WTC11 (cell line): ENCODE results near the gene AKAP13. TPM values are rescaled to one million over a fixed set of nuclear protein-coding genes. Genes with fewer than 3 reads are reported as not detected.

Experiments used
- ATAC-seq: fragments of 200-7000 bp; cut with Tn5 transposase; 2 replicates; pipeline ENCODE4 v1.10.0; 2021; ENCODE audit warnings: mild to moderate bottlenecking, moderate library complexity
- CTCF ChIA-PET: fragments of 300-600 bp; sonication (Branson Sonifier 250); formaldehyde crosslinking; loops from one replicate; lab custom pipeline; 2021; ENCODE audit warnings: antibody characterized with exemption; lab: Charles Lee
- POLR2A ChIA-PET: fragments of 350-600 bp; sonication (Branson Sonifier 250); formaldehyde crosslinking; loops from one replicate; lab custom pipeline; 2021; ENCODE audit warnings: antibody characterized with exemption; lab: Charles Lee
- DNase-seq: peaks from one replicate; pipeline ENCODE4 v3.0.0; 2021; ENCODE audit warnings: low spot score
- H3K27ac Mint-ChIP-seq: 2 replicates; pipeline ENCODE4 v1.8.0; 2021; ENCODE audit warnings: mixed read lengths
- H3K27me3 Mint-ChIP-seq: 2 replicates; pipeline ENCODE4 v1.8.0; 2021; ENCODE audit warnings: low read depth, mild to moderate bottlenecking, moderate library complexity, mixed read lengths
- H3K36me3 Mint-ChIP-seq: 2 replicates; pipeline ENCODE4 v1.8.0; 2021; ENCODE audit warnings: mixed read lengths
- H3K4me1 Mint-ChIP-seq: 2 replicates; pipeline ENCODE4 v1.8.0; 2022; ENCODE audit warnings: mixed read lengths
- H3K4me3 Mint-ChIP-seq: 2 replicates; pipeline ENCODE4 v1.8.0; 2021; ENCODE audit warnings: mild to moderate bottlenecking, moderate library complexity, mixed read lengths
- H3K9me3 Mint-ChIP-seq: 2 replicates; pipeline ENCODE4 v1.8.0; 2021; ENCODE audit warnings: mixed read lengths
- AFF4 ChIP-seq: sonication (generic); formaldehyde crosslinking; IDR thresholded peaks from 2 replicates; pipeline ENCODE4 v1.8.1; 2023; ENCODE audit warnings: mild to moderate bottlenecking, missing genetic modification reagents, borderline replicate concordance
- ATF1 ChIP-seq: sonication (generic); formaldehyde crosslinking; IDR thresholded peaks from 2 replicates; pipeline ENCODE4 v1.8.1; 2023; ENCODE audit warnings: mild to moderate bottlenecking, moderate library complexity, missing genetic modification reagents
- ATF6 ChIP-seq: sonication (generic); formaldehyde crosslinking; IDR thresholded peaks from 2 replicates; pipeline ENCODE4 v1.8.1; 2023; ENCODE audit warnings: mild to moderate bottlenecking, missing genetic modification reagents
- CTCF ChIP-seq: fragments of 200-600 bp; IDR thresholded peaks from 2 replicates; pipeline ENCODE4 v1.8.0; 2022; ENCODE audit warnings: antibody characterized with exemption
- ELF4 ChIP-seq: sonication (generic); formaldehyde crosslinking; IDR thresholded peaks from 2 replicates; pipeline ENCODE4 v1.8.1; 2022; ENCODE audit warnings: low read depth, mild to moderate bottlenecking, moderate library complexity, missing genetic modification reagents
- GABPB1 ChIP-seq: sonication (generic); formaldehyde crosslinking; IDR thresholded peaks from 2 replicates; pipeline ENCODE4 v1.8.1; 2023; ENCODE audit warnings: mild to moderate bottlenecking, missing genetic modification reagents
- GRHL2 ChIP-seq: fragments of 250-450 bp; sonication (Bioruptor Pico); IDR thresholded peaks from 2 replicates; pipeline ENCODE4 v1.8.0; 2022; ENCODE audit warnings: mild to moderate bottlenecking, moderate library complexity; ENCODE audit not compliant: insufficient replicate concordance, severe bottlenecking
- JUN ChIP-seq: sonication (generic); formaldehyde crosslinking; IDR thresholded peaks from 2 replicates; pipeline ENCODE4 v1.8.0; 2023; ENCODE audit warnings: mild to moderate bottlenecking, missing genetic modification reagents
- MAX ChIP-seq: sonication (generic); formaldehyde crosslinking; IDR thresholded peaks from 2 replicates; pipeline ENCODE4 v1.8.0; 2022; ENCODE audit warnings: mild to moderate bottlenecking, missing genetic modification reagents
- NFYB ChIP-seq: sonication (generic); formaldehyde crosslinking; conservative IDR thresholded peaks from 2 replicates; pipeline ENCODE4 v1.8.0; 2022; ENCODE audit warnings: low read depth, missing genetic modification reagents
- NR1H2 ChIP-seq: sonication (generic); formaldehyde crosslinking; IDR thresholded peaks from 2 replicates; pipeline ENCODE4 v1.9.0; 2021; ENCODE audit warnings: mild to moderate bottlenecking, moderate library complexity, missing genetic modification reagents
- NR3C1 ChIP-seq: sonication (generic); formaldehyde crosslinking; conservative IDR thresholded peaks from 2 replicates; pipeline ENCODE4 v1.8.1; 2023; ENCODE audit warnings: low read depth, mild to moderate bottlenecking, missing genetic modification reagents
- RORB ChIP-seq: fragments of 250-450 bp; sonication (Bioruptor Pico); IDR thresholded peaks from 2 replicates; pipeline ENCODE4 v1.9.0; 2021; ENCODE audit warnings: mild to moderate bottlenecking
- TEAD4 ChIP-seq: sonication (generic); formaldehyde crosslinking; IDR thresholded peaks from 2 replicates; pipeline ENCODE4 v1.8.0; 2022; ENCODE audit warnings: mild to moderate bottlenecking, missing genetic modification reagents
- TP53 ChIP-seq: sonication (generic); formaldehyde crosslinking; IDR thresholded peaks from 2 replicates; pipeline ENCODE4 v1.8.1; 2023; ENCODE audit warnings: mild to moderate bottlenecking, missing genetic modification reagents
- USF2 ChIP-seq: sonication (generic); formaldehyde crosslinking; IDR thresholded peaks from 2 replicates; pipeline ENCODE4 v1.8.1; 2023; ENCODE audit warnings: mild to moderate bottlenecking, missing genetic modification reagents, moderate library complexity
- ZNF219 ChIP-seq: sonication (generic); formaldehyde crosslinking; IDR thresholded peaks from 2 replicates; pipeline ENCODE4 v1.8.0; 2023; ENCODE audit warnings: missing genetic modification reagents, mild to moderate bottlenecking, borderline replicate concordance
- ZNF232 ChIP-seq: sonication (generic); formaldehyde crosslinking; IDR thresholded peaks from 2 replicates; pipeline ENCODE4 v1.8.0; 2022; ENCODE audit warnings: mild to moderate bottlenecking, missing genetic modification reagents
- ZNF416 ChIP-seq: fragments of 250-450 bp; sonication (Bioruptor Pico); IDR thresholded peaks from 2 replicates; pipeline ENCODE4 v1.9.0; 2021; ENCODE audit warnings: mild to moderate bottlenecking, inconsistent platforms
- total RNA-seq: library from RNA; stranded (reverse); gene quantifications from 3 replicates; pipeline ENCODE4 v1.2.3, GENCODE V29; 2021
- TF ChIP-seq, protein P1 (sequence below): sonication (generic); formaldehyde crosslinking; conservative IDR thresholded peaks from 2 replicates; pipeline ENCODE4 v1.8.1; 2023; ENCODE audit warnings: mild to moderate bottlenecking, low read depth, missing genetic modification reagents, moderate library complexity

The AKAP13 gene
- total RNA-seq, 1 experiment from 2014 or later = 50.3 TPM

DNA sequence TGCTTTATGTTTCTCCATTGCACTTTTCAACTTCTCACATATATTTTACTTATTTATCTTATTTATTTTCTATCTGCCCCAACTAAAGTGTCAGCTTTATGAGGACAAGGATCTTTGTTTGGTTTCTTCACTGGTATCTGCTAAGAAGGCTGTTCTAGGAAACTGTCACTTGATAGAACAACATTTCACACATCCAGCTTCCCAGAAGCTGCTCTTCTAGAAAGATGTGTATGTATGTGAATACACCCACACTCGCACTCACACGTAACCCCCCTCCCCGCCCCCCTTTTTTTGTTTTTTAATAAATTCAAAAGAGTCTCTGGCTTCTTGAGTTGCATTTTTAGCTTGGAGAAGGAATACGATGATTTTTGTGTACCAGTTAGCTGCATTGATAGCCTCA lies 143.1 kb downstream of the AKAP13 start:
- no peak for ATAC-seq
- DNase-seq = no peak
- no peak overlapping the region for H3K4me3 Mint-ChIP-seq
- no peaks in the 10 kb centered on the region for H3K9me3 Mint-ChIP-seq
- H3K36me3 Mint-ChIP-seq = peaks cover 4% of the 10 kb centered on the region
- TF ChIP-seq ATF1 (CRISPR knock-in tag) (no peak), AFF4 (CRISPR knock-in tag) (no peak), NR1H2 (CRISPR knock-in tag) (no peak), NFYB (no peak), ZNF416 (no peak), TEAD4 (no peak), ZNF232 (CRISPR knock-in tag) (no peak)
- H3K27me3 Mint-ChIP-seq = no peaks in the 10 kb centered on the region
- ChIA-PET POLR2A (no interaction called here), CTCF (no interaction called here)
- no peak overlapping the region for H3K27ac Mint-ChIP-seq
- peaks cover 12% of the 10 kb centered on the region for H3K4me1 Mint-ChIP-seq

DNA sequence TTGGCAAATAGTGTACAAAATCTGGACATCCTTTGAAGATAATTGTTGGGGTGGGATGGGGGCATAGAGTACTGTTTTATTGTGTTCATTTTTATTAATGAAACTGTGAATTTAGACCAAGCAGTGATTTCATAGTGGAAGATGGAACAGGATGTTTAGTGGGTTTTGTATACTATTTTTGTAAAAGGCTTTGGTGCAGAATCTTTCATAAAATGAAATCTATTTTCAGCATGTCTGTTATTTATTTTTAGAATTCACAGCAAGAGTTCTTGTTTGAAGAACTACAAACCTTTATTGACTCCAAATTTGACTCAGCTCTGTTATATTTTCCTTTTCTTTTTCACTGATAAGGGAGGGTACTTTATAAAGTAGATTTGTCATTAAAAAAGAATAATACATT lies 145.4 kb downstream of the AKAP13 start:
- H3K36me3 Mint-ChIP-seq = peaks cover 4% of the 10 kb centered on the region
- ATAC-seq (no peak), DNase-seq (no peak)
- no peak overlapping the region for H3K27ac Mint-ChIP-seq
- ChIA-PET CTCF (no interaction called here), POLR2A (no interaction called here)
- H3K9me3 Mint-ChIP-seq = no peaks in the 10 kb centered on the region
- no peaks in the 10 kb centered on the region for H3K27me3 Mint-ChIP-seq
- peaks cover 23% of the 10 kb centered on the region for H3K4me1 Mint-ChIP-seq
- H3K4me3 Mint-ChIP-seq = no peak overlapping the region
- TF ChIP-seq NR3C1 (CRISPR knock-in tag) (no peak), TP53 (no peak), MAX (CRISPR knock-in tag) (no peak), USF2 (CRISPR knock-in tag) (no peak), GABPB1 (CRISPR knock-in tag) (no peak), JUN (CRISPR knock-in tag) (no peak), ZNF219 (CRISPR knock-in tag) (no peak), GRHL2 (CRISPR knock-in tag) (no peak)

- H3K9me3 Mint-ChIP-seq = no peaks in the 10 kb centered on the region
- no peak overlapping the region for H3K27ac Mint-ChIP-seq
- ATAC-seq (no peak), DNase-seq (no peak)
- TF ChIP-seq RORB (no peak), CTCF (no peak), ELF4 (CRISPR knock-in tag) (no peak), ATF6 (CRISPR knock-in tag) (no peak), GABPB1 (CRISPR knock-in tag) (no peak)
- TF ChIP-seq, protein P1, sequence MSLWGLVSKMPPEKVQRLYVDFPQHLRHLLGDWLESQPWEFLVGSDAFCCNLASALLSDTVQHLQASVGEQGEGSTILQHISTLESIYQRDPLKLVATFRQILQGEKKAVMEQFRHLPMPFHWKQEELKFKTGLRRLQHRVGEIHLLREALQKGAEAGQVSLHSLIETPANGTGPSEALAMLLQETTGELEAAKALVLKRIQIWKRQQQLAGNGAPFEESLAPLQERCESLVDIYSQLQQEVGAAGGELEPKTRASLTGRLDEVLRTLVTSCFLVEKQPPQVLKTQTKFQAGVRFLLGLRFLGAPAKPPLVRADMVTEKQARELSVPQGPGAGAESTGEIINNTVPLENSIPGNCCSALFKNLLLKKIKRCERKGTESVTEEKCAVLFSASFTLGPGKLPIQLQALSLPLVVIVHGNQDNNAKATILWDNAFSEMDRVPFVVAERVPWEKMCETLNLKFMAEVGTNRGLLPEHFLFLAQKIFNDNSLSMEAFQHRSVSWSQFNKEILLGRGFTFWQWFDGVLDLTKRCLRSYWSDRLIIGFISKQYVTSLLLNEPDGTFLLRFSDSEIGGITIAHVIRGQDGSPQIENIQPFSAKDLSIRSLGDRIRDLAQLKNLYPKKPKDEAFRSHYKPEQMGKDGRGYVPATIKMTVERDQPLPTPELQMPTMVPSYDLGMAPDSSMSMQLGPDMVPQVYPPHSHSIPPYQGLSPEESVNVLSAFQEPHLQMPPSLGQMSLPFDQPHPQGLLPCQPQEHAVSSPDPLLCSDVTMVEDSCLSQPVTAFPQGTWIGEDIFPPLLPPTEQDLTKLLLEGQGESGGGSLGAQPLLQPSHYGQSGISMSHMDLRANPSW (CRISPR knock-in tag) = no peak
- no peak overlapping the region for H3K4me3 Mint-ChIP-seq
- POLR2A ChIA-PET = interaction anchor here (1.7 kb wide), 1 partner anchor 11 kb away, joined by 4 read pairs; no protein-coding TSS in a partner anchor
- H3K4me1 Mint-ChIP-seq = peaks cover 25% of the 10 kb centered on the region
- CTCF ChIA-PET = interaction anchor here (1.5 kb wide), 1 partner anchor 197 kb away, joined by 4 read pairs; no protein-coding TSS in a partner anchor
- H3K36me3 Mint-ChIP-seq = peaks cover 2% of the 10 kb centered on the region; the same call in 1 of the 2 replicates
- H3K27me3 Mint-ChIP-seq = no peaks in the 10 kb centered on the region
These were observed 147.5 kb downstream of the AKAP13 start for GRCh38 chr15:85527895-85528294.
